AG04449 (cell line): ENCODE measurements around the gene CALHM3.

Experiments
- CTCF ChIA-PET: fragments of 350-600 bp; formaldehyde crosslinking; extraction: SDS; loops from one replicate; lab custom pipeline; 2021; ENCODE audit warnings: antibody characterized with exemption; lab: Yijun Ruan, JAX
- POLR2A ChIA-PET: fragments of 400-600, 350-600 bp; formaldehyde crosslinking; extraction: SDS; loops from one replicate; lab custom pipeline; 2020; ENCODE audit warnings: antibody characterized with exemption, inconsistent platforms; lab: Yijun Ruan, JAX
- DNase-seq: peaks from one replicate; pipeline ENCODE4 v3.0.0-alpha.2; 2010; ENCODE audit warnings: low read depth, low spot score
- H3K4me3 ChIP-seq: 2 replicates; pipeline ENCODE4 v1.5.1; 2011; ENCODE audit warnings: low read depth, mild to moderate bottlenecking, control low read depth, low read length
- CTCF ChIP-seq: IDR thresholded peaks from one replicate; pipeline ENCODE4 v1.5.1; 2011; ENCODE audit warnings: mild to moderate bottlenecking, moderate library complexity, low read length, control low read depth, inconsistent platforms; ENCODE audit not compliant: insufficient read depth; ENCODE audit errors: missing control alignments

Gene CALHM3

DNA sequence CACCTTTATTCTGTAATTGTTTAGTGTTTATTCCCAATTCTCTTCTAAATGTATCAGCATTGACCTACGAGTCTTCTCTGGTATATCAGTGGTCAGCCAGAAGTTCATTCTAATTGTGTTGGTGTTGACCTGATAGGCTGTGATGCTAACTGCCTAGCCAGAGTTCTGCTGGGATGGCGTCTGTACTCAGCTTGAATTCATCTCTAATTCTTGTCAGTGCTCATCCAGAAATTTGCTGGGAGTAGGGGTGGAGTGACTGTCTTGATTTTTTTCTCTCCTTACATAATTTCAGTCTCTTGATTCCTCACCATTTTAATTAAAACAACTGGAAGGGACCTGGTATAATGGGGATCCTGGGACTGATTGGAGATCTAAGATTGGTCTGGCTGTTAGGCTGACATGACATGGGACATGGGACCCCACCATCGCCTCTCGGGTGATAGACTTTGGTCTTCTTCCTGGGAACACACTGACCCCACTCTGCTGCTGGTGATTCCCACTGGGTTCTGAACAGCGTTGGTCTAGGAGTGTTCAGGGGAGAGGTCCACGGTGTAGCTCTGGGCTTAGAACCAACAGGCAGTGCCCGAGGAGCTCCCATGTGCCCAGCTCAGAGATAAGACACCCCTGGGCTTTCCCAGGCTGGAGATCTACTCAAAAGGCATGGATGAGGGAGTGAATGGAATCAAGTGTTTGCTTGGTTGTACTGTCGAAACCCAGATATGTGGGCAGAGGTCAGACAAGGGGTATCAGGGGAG lies 18.3 kb upstream of the CALHM3 start:
- DNase-seq, result no peak
- ChIA-PET POLR2A (no interaction called here), CTCF (interaction anchor here (1.3 kb wide), 1 partner anchor 81 kb away, joined by 3 read pairs; no protein-coding TSS in a partner anchor)
- TF ChIP-seq CTCF, result no peak
- no peak overlapping the region for H3K4me3 ChIP-seq

GRCh38 chr10:103495321-103495720 lies 16.3 kb upstream of the CALHM3 start:
- DNase-seq, result no peak
- CTCF ChIA-PET, result interaction anchor here (0.5 kb wide), 1 partner anchor 10 kb away, joined by 3 read pairs; no protein-coding TSS in a partner anchor
- POLR2A ChIA-PET, result no interaction called here
- TF ChIP-seq CTCF, result no peak
- H3K4me3 ChIP-seq, result no peak overlapping the region

GRCh38 chr10:103493916-103494877 lies 15.2 kb upstream of the CALHM3 start:
- CTCF ChIA-PET, result interaction anchor here (1.0 to 1.5 kb wide), 4 partner anchors 13 to 99 kb away, joined by 3 to 6 read pairs (median 4); no protein-coding TSS in a partner anchor
- TF ChIP-seq CTCF, result no peak
- H3K4me3 ChIP-seq, result peak overlapping the region; percentile 41
- POLR2A ChIA-PET, result interaction anchor here (1.0 kb wide), 1 partner anchor 43 kb away, joined by 3 read pairs; no protein-coding TSS in a partner anchor
- no peak for DNase-seq

DNA sequence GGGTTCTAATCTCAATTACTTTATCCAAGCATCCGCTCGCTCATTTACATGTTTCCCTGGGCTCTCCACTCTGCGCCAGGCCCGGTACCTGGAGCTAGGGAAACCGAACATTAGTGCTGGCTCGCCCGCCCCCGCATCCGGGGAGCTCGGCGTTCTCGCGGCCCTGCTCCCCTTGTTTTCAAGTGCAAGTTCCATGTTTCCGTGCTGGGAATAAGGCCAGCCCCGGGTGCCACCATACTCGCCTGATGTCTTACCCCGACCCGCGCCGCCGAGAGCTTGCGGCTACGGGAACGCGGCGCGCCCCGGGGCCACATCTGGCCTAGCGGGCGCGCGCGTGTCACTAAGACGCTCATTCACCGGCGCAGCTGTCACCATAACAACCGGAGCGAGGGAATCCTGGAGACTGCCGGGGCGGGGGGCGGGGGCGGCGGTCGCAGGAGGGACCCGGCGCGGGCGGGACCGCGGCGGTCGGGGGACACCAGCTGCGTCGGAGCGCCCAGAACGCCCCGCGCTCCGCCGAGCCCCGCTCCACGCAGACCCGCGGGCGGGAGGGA lies 14.4 kb upstream of the CALHM3 start, which contains the start of gene NEURL1:
Gene NEURL1, plus strand, starts transcription at position 344 of the 554 bp plus-strand sequence. CDS start 683 bp downstream, outside the sequence.
- ChIA-PET POLR2A (interaction anchor here (1.0 kb wide), 1 partner anchor 42 kb away, joined by 3 read pairs; no protein-coding TSS in a partner anchor), CTCF (interaction anchor here (1.0 to 2.6 kb wide), 6 partner anchors 12 to 99 kb away, joined by 3 to 10 read pairs (median 4); no protein-coding TSS in a partner anchor)
- DNase-seq, result no peak
- H3K4me3 ChIP-seq, result peak within 1 kb of the TSS; percentile 41
- no peak for TF ChIP-seq CTCF

DNA sequence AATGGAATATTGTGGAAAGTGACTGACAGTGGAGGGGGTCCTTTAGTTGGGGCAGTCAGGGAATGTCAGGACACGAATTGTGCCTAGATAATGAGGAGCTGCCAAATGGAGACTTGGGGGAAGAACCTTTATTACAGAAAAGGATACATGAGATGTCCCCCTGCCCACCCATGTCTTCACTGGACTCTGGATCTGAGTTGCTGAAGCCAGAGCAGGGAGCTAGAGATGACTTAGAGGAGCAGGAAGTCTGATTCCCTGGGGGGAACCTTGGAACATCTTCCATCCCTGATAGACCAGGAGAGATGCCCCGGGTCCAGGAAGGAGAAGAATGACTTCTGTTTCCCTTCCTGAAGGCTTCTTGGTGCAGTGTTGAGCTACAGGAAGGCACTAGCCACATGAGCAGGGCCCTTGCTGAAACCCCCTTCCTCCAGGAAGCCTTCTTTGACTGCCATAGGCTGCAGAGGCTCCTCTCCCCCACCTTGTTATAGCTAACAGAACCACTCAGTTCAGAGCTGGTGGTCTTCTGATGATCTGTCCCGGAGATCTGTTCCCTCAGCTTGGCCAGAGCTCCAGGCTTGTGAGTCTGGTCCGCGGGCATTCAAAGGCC lies 13.7 kb upstream of the CALHM3 start:
- ChIA-PET POLR2A (interaction anchor here (1.0 kb wide), 1 partner anchor 42 kb away, joined by 3 read pairs; no protein-coding TSS in a partner anchor), CTCF (interaction anchor here (0.8 to 2.7 kb wide), 11 partner anchors 8 to 203 kb away, joined by 3 to 18 read pairs (median 5); no protein-coding TSS in a partner anchor)
- DNase-seq, result no peak
- H3K4me3 ChIP-seq, result no peak overlapping the region
- no peak for TF ChIP-seq CTCF
